Lung (tissue), 12 donors: Measurements from ENCODE around the gene METTL21C. TPM values are rescaled to one million over a fixed set of nuclear protein-coding genes. Genes with fewer than 3 reads are reported as not detected.

Experiments
- ATAC-seq: fragments of 200-7000 bp; cut with Tn5 transposase; one replicate; pipeline ENCODE4 v1.9.1; 2020; ENCODE audit warnings: moderate number of reproducible peaks; ENCODE audit not compliant: insufficient read depth, low FRiP score
- DNase-seq, 3 donors: peaks; one replicate each; pipeline ENCODE4 v3.0.0-alpha.2; 2013 to 2017
- H3K27ac ChIP-seq, 2 donors: one replicate each; pipeline ENCODE4 v1.5.1; 2013; ENCODE audit warnings: mild to moderate bottlenecking in 2 of 2, moderate library complexity in 2 of 2, control low read depth in 1 of 2, inconsistent platforms in 1 of 2, low read depth in 1 of 2, low read length in 1 of 2
- H3K27me3 ChIP-seq, 3 donors: one replicate each; pipeline ENCODE4 v1.5.1; 2013; ENCODE audit warnings: low read length in 2 of 3; ENCODE audit not compliant: control insufficient read depth in 3 of 3, insufficient read depth in 3 of 3
- H3K36me3 ChIP-seq, 4 donors: one replicate each; pipeline ENCODE4 v1.5.1; 2013; ENCODE audit warnings: low read length in 4 of 4, mild to moderate bottlenecking in 1 of 4, moderate library complexity in 1 of 4; ENCODE audit not compliant: control insufficient read depth in 4 of 4, insufficient read depth in 4 of 4
- H3K4me1 ChIP-seq, 5 donors: one replicate each; pipeline ENCODE4 v1.5.1; 2013; ENCODE audit warnings: low read length in 5 of 5, mild to moderate bottlenecking in 2 of 5, moderate library complexity in 1 of 5; ENCODE audit not compliant: control insufficient read depth in 5 of 5, insufficient read depth in 5 of 5
- H3K4me3 ChIP-seq: one replicate; pipeline ENCODE4 v1.5.1; 2013; ENCODE audit warnings: mild to moderate bottlenecking, control low read depth, moderate library complexity
- H3K9ac ChIP-seq, 2 donors: one replicate each; pipeline ENCODE4 v1.5.1; 2013; ENCODE audit warnings: low read length in 2 of 2, control low read depth in 1 of 2; ENCODE audit not compliant: insufficient read depth in 1 of 2
- H3K9me3 ChIP-seq, 4 donors: one replicate each; pipeline ENCODE4 v1.5.1; 2013; ENCODE audit warnings: low read length in 3 of 4, mild to moderate bottlenecking in 1 of 4, moderate library complexity in 1 of 4; ENCODE audit not compliant: control insufficient read depth in 4 of 4, insufficient read depth in 3 of 4
- CTCF ChIP-seq: IDR thresholded peaks from 2 replicates; pipeline ENCODE4 v1.5.1; 2012; ENCODE audit warnings: mild to moderate bottlenecking; ENCODE audit errors: control extremely low read depth, extremely low read depth
- WGBS, 2 donors: extraction: QIAGEN DNeasy Blood & Tissue Kit; methylation state at CpG; one replicate each; pipeline ENCODE4 v1.1.7; 2013; 5-methylcytosine and 5-hydroxymethylcytosine counted together
- polyA plus RNA-seq, 2 donors: library from polyadenylated mRNA; stranded (reverse); fragments of 200-250 nt; gene quantifications; one replicate each; pipeline ENCODE4 v1.2.1, GENCODE V29; 2013
- total RNA-seq, 2 donors: library from RNA; depleted of rRNA in 1 of 2; stranded (reverse); fragments of >200 nt in 1 of 2; gene quantifications; one replicate each; pipeline ENCODE4 v1.2.1, GENCODE V29; 2014 to 2021
- donor health status: control.
- donor health status: control.
- donor health status: Bipolar disorder and iron deficiency.
- donor health status: healthy.
- donor health status: DM: yes; HTN: yes; CAD: no.

Gene METTL21C
- total and polyA plus RNA-seq, 4 donors: not detected

GRCh38 chr13:102729560-102730270 is 34.9 kb upstream of the METTL21C start:
- Histone ChIP-seq H3K27ac (peak overlapping the region in 1 of 2 donors; percentile 45), H3K9me3 (no peaks in the 10 kb centered on the region), H3K9ac (peak overlapping the region in 1 of 2 donors; percentile 2), H3K27me3 (no peaks in the 10 kb centered on the region), H3K4me3 (no peak overlapping the region), H3K4me1 (peaks cover 0 to 7% (median 0%) of the 10 kb centered on the region in 5 donors), H3K36me3 (no peaks in the 10 kb centered on the region)
- DNase-seq (peak in 2 of 3 donors; percentile 44 to 66), ATAC-seq (peak; percentile 58)
- TF ChIP-seq CTCF: no peak
- WGBS, 2 donors: 15 to 21% methylated on average over 8 of the region's 8 CpGs

GRCh38 chr13:102726430-102726829 is 31.6 kb upstream of the METTL21C start:
- H3K9ac ChIP-seq: no peak overlapping the region
- no peak overlapping the region for H3K27ac ChIP-seq
- H3K27me3 ChIP-seq: no peaks in the 10 kb centered on the region
- DNase-seq: no peak
- H3K4me1 ChIP-seq: peaks cover 0 to 10% (median 0%) of the 10 kb centered on the region in 5 donors
- H3K9me3 ChIP-seq: no peaks in the 10 kb centered on the region
- no peaks in the 10 kb centered on the region for H3K36me3 ChIP-seq
- 72 to 86% methylated on average over 2 of the region's 2 CpGs for WGBS, 2 donors
- no peak for TF ChIP-seq CTCF
- no peak overlapping the region for H3K4me3 ChIP-seq
- ATAC-seq: no peak

- no peak overlapping the region for H3K9ac ChIP-seq
- H3K27me3 ChIP-seq: no peaks in the 10 kb centered on the region
- no peaks in the 10 kb centered on the region for H3K9me3 ChIP-seq
- H3K36me3 ChIP-seq: no peaks in the 10 kb centered on the region
- 52 to 61% methylated on average over 6 of the region's 6 CpGs for WGBS, 2 donors
- DNase-seq (peak in 2 of 3 donors; percentile 50 to 56), ATAC-seq (peak; percentile 44)
- peak; percentile 30 for TF ChIP-seq CTCF
- H3K27ac ChIP-seq: no peak overlapping the region
- H3K4me3 ChIP-seq: no peak overlapping the region
- peaks cover 0 to 7% (median 0%) of the 10 kb centered on the region in 5 donors for H3K4me1 ChIP-seq
Measured at GRCh38 chr13:102724923-102725322, 30.1 kb upstream of the METTL21C start.

GRCh38 chr13:102721800-102722231 is 27.0 kb upstream of the METTL21C start:
- no peak for TF ChIP-seq CTCF
- H3K27me3 ChIP-seq: no peaks in the 10 kb centered on the region
- H3K4me1 ChIP-seq: peaks cover 0 to 8% (median 0%) of the 10 kb centered on the region in 5 donors
- ATAC-seq (no peak), DNase-seq (peak in 1 of 3 donors; percentile 9)
- no peak overlapping the region for H3K9ac ChIP-seq
- no peaks in the 10 kb centered on the region for H3K9me3 ChIP-seq
- no peaks in the 10 kb centered on the region for H3K36me3 ChIP-seq
- 27 to 32% methylated on average over 1 of the region's 1 CpG for WGBS, 2 donors
- no peak overlapping the region for H3K4me3 ChIP-seq
- no peak overlapping the region for H3K27ac ChIP-seq
